GM21737 (cell line): ENCODE data around the gene RNF14.
"Not testable (repeated sequence)": the region's sequence is repeated elsewhere in the genome, so short reads cannot be mapped to it uniquely, and the experiment has no call there.

Experiments
- ATAC-seq: cut with Tn5 transposase; IDR thresholded peaks from one replicate; pipeline ENCODE4 v1.9.1; 2021; ENCODE audit warnings: mild to moderate bottlenecking, moderate library complexity; ENCODE audit not compliant: unreplicated experiment

The RNF14 gene

GRCh38 chr5:142012792-142013388 lies 44.0 kb downstream of the RNF14 start, which contains the start of gene GNPDA1:
Gene GNPDA1, minus strand, starts transcription at chr5:142013027. Its CDS starts 992 bp downstream, at chr5:142012035.
- ATAC-seq = peak; percentile 65

GRCh38 chr5:142013734-142014521 lies 45.0 kb downstream of the RNF14 start:
- no peak for ATAC-seq

GRCh38 chr5:142014911-142015584 lies 46.1 kb downstream of the RNF14 start:
- no peak for ATAC-seq

GRCh38 chr5:142015781-142016533 lies 47.1 kb downstream of the RNF14 start:
- ATAC-seq = peak; percentile 29

GRCh38 chr5:142016556-142016955 lies 47.7 kb downstream of the RNF14 start:
- ATAC-seq = peak; percentile 26

GRCh38 chr5:142017832-142018427 lies 49.0 kb downstream of the RNF14 start:
- peak; percentile 33 for ATAC-seq

GRCh38 chr5:142020122-142020659 lies 51.3 kb downstream of the RNF14 start:
- no peak for ATAC-seq

GRCh38 chr5:142023836-142024235 lies 54.9 kb downstream of the RNF14 start:
- ATAC-seq = no peak

- peak; percentile 100 for ATAC-seq
Measured at GRCh38 chr5:142024771-142025304, 55.9 kb downstream of the RNF14 start.

- no peak for ATAC-seq
Measured at GRCh38 chr5:142025637-142026036, 56.7 kb downstream of the RNF14 start.

- ATAC-seq = no peak
Measured at GRCh38 chr5:142032150-142032549, 63.2 kb downstream of the RNF14 start.

GRCh38 chr5:142032747-142033631 lies 64.1 kb downstream of the RNF14 start:
- no peak for ATAC-seq

GRCh38 chr5:142033632-142034567 lies 65.0 kb downstream of the RNF14 start:
- ATAC-seq = not testable (repeated sequence)

GRCh38 chr5:142034994-142035393 lies 66.1 kb downstream of the RNF14 start:
- ATAC-seq = no peak

GRCh38 chr5:142036918-142037317 lies 68.0 kb downstream of the RNF14 start:
- ATAC-seq = no peak

- not testable (repeated sequence) for ATAC-seq
Measured at GRCh38 chr5:142037599-142037998, 68.7 kb downstream of the RNF14 start.

- no peak for ATAC-seq
Measured at GRCh38 chr5:142038735-142039134, 69.8 kb downstream of the RNF14 start.
